ENCODE results near the gene SMAD3. TPM values are rescaled to one million over a fixed set of nuclear protein-coding genes. Genes with fewer than 3 reads are reported as not detected.

SMAD3 gene
- total RNA-seq, 1 donor from 2014 or later: 12.5 TPM

DNA sequence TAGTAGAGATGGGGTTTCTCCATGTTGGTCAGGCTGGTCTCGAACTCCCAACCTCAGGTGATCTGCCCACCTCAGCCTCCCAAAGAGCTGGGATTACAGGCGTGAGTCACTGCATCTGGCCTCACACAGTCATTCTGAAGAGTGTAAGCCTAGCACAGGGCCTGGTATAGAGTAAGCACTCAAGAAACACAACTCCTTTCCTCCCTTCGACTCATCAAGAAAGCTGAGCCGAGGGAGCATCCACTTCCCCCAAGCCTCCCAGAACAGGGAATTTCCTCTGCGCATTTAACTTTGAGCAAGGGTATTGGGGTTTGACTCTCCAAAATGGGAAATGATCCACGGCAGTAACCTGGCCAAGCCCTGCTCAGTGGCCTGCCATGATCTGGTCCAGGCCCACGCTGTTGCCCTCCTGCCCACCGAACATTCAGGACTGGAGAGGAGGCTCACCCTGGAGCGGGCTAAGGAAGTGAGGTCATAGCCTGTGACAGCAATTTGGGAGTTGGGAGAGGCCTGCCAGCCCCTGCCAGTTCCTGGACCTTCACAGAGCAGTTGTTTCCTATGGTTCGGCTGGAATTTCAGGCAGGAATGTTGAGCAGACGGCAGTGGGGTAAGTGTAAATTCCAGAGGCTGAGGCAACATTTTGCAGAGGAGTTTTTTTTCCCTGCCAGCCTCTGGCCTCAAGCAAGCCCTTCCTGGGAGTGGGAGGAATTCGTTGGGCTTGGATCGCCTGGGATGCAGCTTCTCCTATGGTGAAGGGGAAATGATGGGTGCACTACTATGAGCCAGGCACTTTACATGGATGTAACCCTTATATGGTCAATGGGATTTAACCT, 21.2 kb upstream of the SMAD3 start:
- H2AFZ ChIP-seq (replicated peaks): peak overlapping the region; percentile 69
- H3K4me3 Mint-ChIP-seq: no peak overlapping the region

DNA sequence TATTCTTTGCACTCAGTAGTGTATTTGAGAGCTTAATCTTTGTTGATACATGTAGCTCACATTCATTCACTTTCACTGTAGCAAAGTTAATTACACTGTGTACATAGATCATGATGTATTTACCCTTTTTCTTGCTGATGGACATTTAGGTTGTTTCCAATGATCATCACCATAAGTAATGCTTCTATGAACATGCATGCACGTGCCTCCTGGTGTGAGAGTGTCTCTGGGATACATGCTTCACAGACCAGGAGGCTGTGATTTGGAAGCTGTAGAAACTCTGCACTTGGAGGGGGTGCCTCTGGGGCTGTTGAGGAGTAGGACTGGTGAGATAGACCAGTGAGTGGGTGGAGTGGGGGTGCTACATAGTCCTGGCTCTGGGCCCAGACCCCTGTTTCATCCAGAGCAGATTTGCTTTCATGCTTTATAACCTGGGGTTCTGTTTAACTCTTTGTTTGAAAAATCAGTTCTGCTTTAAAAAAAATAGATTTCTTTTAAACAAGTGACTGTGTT, 18.2 kb upstream of the SMAD3 start:
- TF ChIP-seq, protein P1, sequence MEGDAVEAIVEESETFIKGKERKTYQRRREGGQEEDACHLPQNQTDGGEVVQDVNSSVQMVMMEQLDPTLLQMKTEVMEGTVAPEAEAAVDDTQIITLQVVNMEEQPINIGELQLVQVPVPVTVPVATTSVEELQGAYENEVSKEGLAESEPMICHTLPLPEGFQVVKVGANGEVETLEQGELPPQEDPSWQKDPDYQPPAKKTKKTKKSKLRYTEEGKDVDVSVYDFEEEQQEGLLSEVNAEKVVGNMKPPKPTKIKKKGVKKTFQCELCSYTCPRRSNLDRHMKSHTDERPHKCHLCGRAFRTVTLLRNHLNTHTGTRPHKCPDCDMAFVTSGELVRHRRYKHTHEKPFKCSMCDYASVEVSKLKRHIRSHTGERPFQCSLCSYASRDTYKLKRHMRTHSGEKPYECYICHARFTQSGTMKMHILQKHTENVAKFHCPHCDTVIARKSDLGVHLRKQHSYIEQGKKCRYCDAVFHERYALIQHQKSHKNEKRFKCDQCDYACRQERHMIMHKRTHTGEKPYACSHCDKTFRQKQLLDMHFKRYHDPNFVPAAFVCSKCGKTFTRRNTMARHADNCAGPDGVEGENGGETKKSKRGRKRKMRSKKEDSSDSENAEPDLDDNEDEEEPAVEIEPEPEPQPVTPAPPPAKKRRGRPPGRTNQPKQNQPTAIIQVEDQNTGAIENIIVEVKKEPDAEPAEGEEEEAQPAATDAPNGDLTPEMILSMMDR (IDR thresholded peaks at IDR 0.05): no peak
- TF ChIP-seq EZH2 (IDR thresholded peaks at IDR 0.05) (no peak), EZH2phosphoT487 (IDR thresholded peaks at IDR 0.05) (no peak)
- no peaks in the 10 kb centered on the region for H3K79me2 ChIP-seq (ENCODE audit: low read depth)
- peaks cover 8% of the 10 kb centered on the region for H3K4me1 ChIP-seq
- no peaks in the 10 kb centered on the region for H3K9me3 ChIP-seq (ENCODE audit: low read depth)
- H3K36me3 Mint-ChIP-seq: no peaks in the 10 kb centered on the region
- no peaks in the 10 kb centered on the region for H3K27me3 ChIP-seq
- DNase-seq (ENCODE audit: low spot score): no peak
- H3K27ac ChIP-seq: no peak overlapping the region
- no peaks in the 10 kb centered on the region for H4K20me1 ChIP-seq (ENCODE audit: low read depth)
- H2AFZ ChIP-seq (replicated peaks): no peak overlapping the region
- no peak overlapping the region for H3K27ac Mint-ChIP-seq
- no peaks in the 10 kb centered on the region for H3K36me3 ChIP-seq
- peaks cover 7% of the 10 kb centered on the region for H3K27me3 Mint-ChIP-seq (ENCODE audit: insufficient read depth, low read depth)
- no peak overlapping the region for H3K4me2 ChIP-seq
- H3K9me3 Mint-ChIP-seq: no peaks in the 10 kb centered on the region
- H3K4me3 Mint-ChIP-seq: no peak overlapping the region
- H3F3A ChIP-seq (ENCODE audit: low read depth): peaks cover 4% of the 10 kb centered on the region
- H3K9ac ChIP-seq: no peak overlapping the region
- H3K4me3 ChIP-seq: no peak overlapping the region
- H3K4me1 Mint-ChIP-seq: peaks cover 42% of the 10 kb centered on the region

More for the DNA sequence above, 21.2 kb upstream of the SMAD3 start:
- TF ChIP-seq EZH2phosphoT487 (IDR thresholded peaks at IDR 0.05): no peak
- TF ChIP-seq, protein P1 (IDR thresholded peaks at IDR 0.05): no peak
- DNase-seq (ENCODE audit: low spot score): peak; percentile 66
- Mint-ChIP-seq H3K9me3 (no peaks in the 10 kb centered on the region), H3K36me3 (no peaks in the 10 kb centered on the region), H3K4me1 (peaks cover 30% of the 10 kb centered on the region), H3K27me3 (ENCODE audit: insufficient read depth, low read depth) (peaks cover 7% of the 10 kb centered on the region), H3K27ac (no peak overlapping the region)
- no peaks in the 10 kb centered on the region for H3K27me3 ChIP-seq
- no peak overlapping the region for H3K27ac ChIP-seq
- H3K9ac ChIP-seq: no peak overlapping the region
- H3K4me1 ChIP-seq: peaks cover 19% of the 10 kb centered on the region
- H3K4me3 ChIP-seq: no peak overlapping the region
- no peaks in the 10 kb centered on the region for H3K36me3 ChIP-seq
- H3K79me2 ChIP-seq (ENCODE audit: low read depth): no peaks in the 10 kb centered on the region
- no peaks in the 10 kb centered on the region for H3K9me3 ChIP-seq (ENCODE audit: low read depth)
- no peak overlapping the region for H3K4me2 ChIP-seq
- H4K20me1 ChIP-seq (ENCODE audit: low read depth): no peaks in the 10 kb centered on the region
- peaks cover 17% of the 10 kb centered on the region for H3F3A ChIP-seq (ENCODE audit: low read depth)

DNA sequence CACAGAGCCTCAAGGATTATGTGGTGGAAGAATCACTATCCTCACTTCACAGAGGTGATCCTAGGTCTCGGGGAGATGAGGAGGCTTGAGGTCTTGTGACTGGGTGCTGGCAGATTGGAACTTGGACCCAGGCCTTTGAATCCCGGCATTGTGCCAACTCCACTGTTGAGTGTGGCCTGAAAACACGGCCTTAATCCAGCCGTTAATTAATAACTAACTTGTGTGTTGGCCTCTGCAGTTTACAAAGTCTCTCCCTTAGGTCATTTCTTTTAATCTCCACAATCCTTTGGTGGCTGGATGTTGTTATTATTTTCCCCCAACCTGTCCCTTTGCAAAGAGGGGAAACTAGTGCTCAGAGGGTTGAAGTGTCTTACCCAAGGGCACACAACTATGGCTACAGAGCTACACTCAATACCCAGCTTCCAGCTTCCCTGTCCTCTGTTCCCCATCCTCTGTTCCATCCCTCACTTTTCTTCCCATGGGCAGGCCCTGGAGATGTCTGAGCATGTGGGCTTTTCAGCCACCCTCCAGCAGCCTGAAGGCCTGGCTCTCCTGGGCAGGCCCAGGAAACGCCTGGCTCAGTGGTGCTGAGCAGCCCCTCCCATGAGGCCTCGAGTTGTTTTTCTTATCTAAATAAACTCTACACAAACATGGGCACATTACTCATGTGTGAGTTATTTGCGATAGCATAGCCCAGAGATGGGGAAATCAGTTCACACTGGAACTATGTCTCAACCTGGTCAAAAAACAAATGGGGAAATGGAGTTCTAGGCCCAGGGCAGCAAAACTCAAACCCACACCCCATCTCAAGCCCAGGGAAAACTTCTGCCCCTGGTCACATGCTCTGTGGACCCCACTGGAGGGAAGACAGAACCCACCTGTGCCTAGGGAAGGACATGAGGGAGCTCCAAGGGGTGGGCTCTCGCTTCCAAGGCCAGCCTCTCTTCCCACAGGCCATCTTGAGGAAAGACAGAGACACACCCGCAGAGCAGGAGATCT, 16.8 kb upstream of the SMAD3 start:
- Histone ChIP-seq H3K79me2 (ENCODE audit: low read depth) (no peaks in the 10 kb centered on the region), H3K4me3 (no peak overlapping the region), H3K36me3 (no peaks in the 10 kb centered on the region), H3K9me3 (ENCODE audit: low read depth) (no peaks in the 10 kb centered on the region), H3K9ac (no peak overlapping the region), H3F3A (ENCODE audit: low read depth) (peaks cover 4% of the 10 kb centered on the region), H3K4me1 (peaks cover 8% of the 10 kb centered on the region), H4K20me1 (ENCODE audit: low read depth) (no peaks in the 10 kb centered on the region), H3K27ac (no peak overlapping the region), H3K4me2 (no peak overlapping the region), H3K27me3 (no peaks in the 10 kb centered on the region), H2AFZ (replicated peaks) (no peak overlapping the region)
- peaks cover 7% of the 10 kb centered on the region for H3K27me3 Mint-ChIP-seq (ENCODE audit: insufficient read depth, low read depth)
- no peaks in the 10 kb centered on the region for H3K36me3 Mint-ChIP-seq
- peaks cover 38% of the 10 kb centered on the region for H3K4me1 Mint-ChIP-seq
- no peak overlapping the region for H3K27ac Mint-ChIP-seq
- no peaks in the 10 kb centered on the region for H3K9me3 Mint-ChIP-seq
- TF ChIP-seq EZH2 (IDR thresholded peaks at IDR 0.05) (no peak), EZH2phosphoT487 (IDR thresholded peaks at IDR 0.05) (no peak)
- TF ChIP-seq, protein P1 (IDR thresholded peaks at IDR 0.05): no peak
- H3K4me3 Mint-ChIP-seq: no peak overlapping the region
- no peak for DNase-seq (ENCODE audit: low spot score)
